Nephron (organoid): ENCODE data around the gene FAM177B.
"Not testable (repeated sequence)": the region's sequence is repeated elsewhere in the genome, so short reads cannot be mapped to it uniquely, and the experiment has no call there.

ENCODE experiments used
- H3K27ac Mint-ChIP-seq, 3 experiments: 2 replicates each; pipeline ENCODE4 v1.8.0; 2020; ENCODE audit warnings: mixed read lengths in 3 of 3, mild to moderate bottlenecking in 2 of 3, moderate library complexity in 1 of 3
- H3K27me3 Mint-ChIP-seq: 2 replicates; pipeline ENCODE4 v1.8.0; 2021; ENCODE audit warnings: low read depth, mild to moderate bottlenecking, moderate library complexity, mixed read lengths
- H3K36me3 Mint-ChIP-seq: 2 replicates; pipeline ENCODE4 v1.8.0; 2020; ENCODE audit warnings: low read depth, mixed read lengths
- H3K4me1 Mint-ChIP-seq: 2 replicates; pipeline ENCODE4 v1.8.0; 2020; ENCODE audit warnings: mixed read lengths
- H3K4me3 Mint-ChIP-seq, 3 experiments: 2 replicates each; pipeline ENCODE4 v1.8.0; 2020; ENCODE audit warnings: mild to moderate bottlenecking in 3 of 3, mixed read lengths in 3 of 3, moderate library complexity in 2 of 3
- H3K9me3 Mint-ChIP-seq: 2 replicates; pipeline ENCODE4 v1.8.0; 2020; ENCODE audit warnings: mixed read lengths
- CTCF ChIP-seq, 3 experiments: fragments of 200-600 bp; sonication (generic); IDR thresholded peaks; one replicate each; pipeline ENCODE4 v1.5.0; 2021; ENCODE audit warnings: antibody characterized with exemption in 3 of 3; ENCODE audit not compliant: unreplicated experiment in 3 of 3

Gene FAM177B

GRCh38 chr1:222759451-222760035, 22.5 kb downstream of the FAM177B start:
- TF ChIP-seq CTCF (IDR thresholded peaks at IDR 0.05; ENCODE audit: unreplicated experiment in 3 of 3), result no peak
- Mint-ChIP-seq H3K4me1 (peaks cover 36% of the 10 kb centered on the region), H3K9me3 (peaks cover 13% of the 10 kb centered on the region), H3K27me3 (no peaks in the 10 kb centered on the region), H3K4me3 (no peak overlapping the region), H3K36me3 (no peaks in the 10 kb centered on the region), H3K27ac (peak overlapping the region in 2 of 3 experiments; percentile 44 to 47)

- Mint-ChIP-seq H3K27me3 (no peaks in the 10 kb centered on the region), H3K36me3 (no peaks in the 10 kb centered on the region), H3K9me3 (peaks cover 14% of the 10 kb centered on the region), H3K27ac (no peak overlapping the region), H3K4me1 (peaks cover 36% of the 10 kb centered on the region), H3K4me3 (no peak overlapping the region)
- no peak for TF ChIP-seq CTCF (IDR thresholded peaks at IDR 0.05; ENCODE audit: unreplicated experiment in 3 of 3)
Observed at GRCh38 chr1:222761083-222761482, 24.1 kb downstream of the FAM177B start.

- peaks cover 36% of the 10 kb centered on the region for H3K4me1 Mint-ChIP-seq
- H3K4me3 Mint-ChIP-seq, H3K27me3 Mint-ChIP-seq, H3K36me3 Mint-ChIP-seq, H3K27ac Mint-ChIP-seq: not testable (repeated sequence)
- H3K9me3 Mint-ChIP-seq, result peaks cover 18% of the 10 kb centered on the region
Observed at GRCh38 chr1:222762178-222762577, 25.2 kb downstream of the FAM177B start.

GRCh38 chr1:222767152-222767571, 30.2 kb downstream of the FAM177B start:
- H3K4me3 Mint-ChIP-seq, result no peak overlapping the region
- TF ChIP-seq CTCF (IDR thresholded peaks at IDR 0.05; ENCODE audit: unreplicated experiment in 3 of 3), result no peak
- no peaks in the 10 kb centered on the region for H3K27me3 Mint-ChIP-seq
- H3K4me1 Mint-ChIP-seq, result no peaks in the 10 kb centered on the region
- no peaks in the 10 kb centered on the region for H3K36me3 Mint-ChIP-seq
- peaks cover 30% of the 10 kb centered on the region for H3K9me3 Mint-ChIP-seq
- no peak overlapping the region for H3K27ac Mint-ChIP-seq

- no peak for TF ChIP-seq CTCF (IDR thresholded peaks at IDR 0.05; ENCODE audit: unreplicated experiment in 3 of 3)
- peaks cover 25% of the 10 kb centered on the region for H3K9me3 Mint-ChIP-seq
- no peak overlapping the region for H3K4me3 Mint-ChIP-seq
- H3K36me3 Mint-ChIP-seq, result no peaks in the 10 kb centered on the region
- no peak overlapping the region for H3K27ac Mint-ChIP-seq
- no peaks in the 10 kb centered on the region for H3K27me3 Mint-ChIP-seq
- H3K4me1 Mint-ChIP-seq, result peaks cover 11% of the 10 kb centered on the region
Observed at GRCh38 chr1:222768592-222768991, 31.6 kb downstream of the FAM177B start.

- Mint-ChIP-seq H3K9me3 (peaks cover 20% of the 10 kb centered on the region), H3K36me3 (no peaks in the 10 kb centered on the region), H3K4me3 (no peak overlapping the region), H3K27me3 (no peaks in the 10 kb centered on the region), H3K27ac (no peak overlapping the region), H3K4me1 (peaks cover 11% of the 10 kb centered on the region)
- TF ChIP-seq CTCF (IDR thresholded peaks at IDR 0.05; ENCODE audit: unreplicated experiment in 3 of 3), result no peak
Observed at GRCh38 chr1:222769181-222769580, 32.2 kb downstream of the FAM177B start.
